Fibroblast of lung (primary cell): Measurements from ENCODE around the gene MPZL3. TPM values are rescaled to one million over a fixed set of nuclear protein-coding genes. Genes with fewer than 3 reads are reported as not detected.

ENCODE experiments used
- DNase-seq, 2 donors: peaks; one replicate each; pipeline versions ENCODE4 v3.0.0 to v3.0.0-alpha.2; 2010; ENCODE audit warnings: low read depth in 2 of 2
- H2AFZ ChIP-seq: 2 replicates; pipeline ENCODE4 v1.5.1; 2012; ENCODE audit warnings: low read length, control low read depth, inconsistent platforms
- H3K27ac ChIP-seq: 2 replicates; pipeline ENCODE4 v1.5.1; 2011; ENCODE audit warnings: low read length, control low read depth; ENCODE audit not compliant: insufficient read depth
- H3K27me3 ChIP-seq: 2 replicates; pipeline ENCODE4 v1.5.1; 2011; ENCODE audit warnings: mild to moderate bottlenecking, low read length; ENCODE audit not compliant: control insufficient read depth, insufficient read depth
- H3K36me3 ChIP-seq: 2 replicates; pipeline ENCODE4 v1.5.1; 2011; ENCODE audit warnings: low read length; ENCODE audit not compliant: control insufficient read depth, insufficient read depth
- H3K4me1 ChIP-seq: 2 replicates; pipeline ENCODE4 v1.5.1; 2011; ENCODE audit warnings: low read length; ENCODE audit not compliant: control insufficient read depth, insufficient read depth; ENCODE audit errors: extremely low read depth
- H3K4me2 ChIP-seq: 2 replicates; pipeline ENCODE4 v1.5.1; 2011; ENCODE audit warnings: low read length, control low read depth; ENCODE audit not compliant: insufficient read depth; ENCODE audit errors: extremely low read depth
- H3K4me3 ChIP-seq, 4 experiments: fragments of 200-600 bp in 1 of 4; sonication (generic) in 1 of 4; replicated peaks in 1 of 4; 2 replicates each; pipeline ENCODE4 v1.5.1; 2011 to 2016; ENCODE audit warnings: low read length in 4 of 4, low read depth in 3 of 4, mild to moderate bottlenecking in 3 of 4, control low read depth in 2 of 4, inconsistent platforms in 1 of 4, mixed read lengths in 1 of 4; ENCODE audit not compliant: insufficient read depth in 1 of 4; ENCODE audit errors: control extremely low read depth in 1 of 4
- H3K79me2 ChIP-seq: 2 replicates; pipeline ENCODE4 v1.5.1; 2012; ENCODE audit warnings: mild to moderate bottlenecking, low read length, inconsistent platforms; ENCODE audit not compliant: control insufficient read depth, insufficient read depth
- H3K9ac ChIP-seq: 2 replicates; pipeline ENCODE4 v1.5.1; 2011; ENCODE audit warnings: mild to moderate bottlenecking, low read length, control low read depth; ENCODE audit not compliant: insufficient read depth
- H3K9me3 ChIP-seq: 2 replicates; pipeline ENCODE4 v1.5.1; 2012; ENCODE audit warnings: low read depth, low read length; ENCODE audit not compliant: control insufficient read depth, insufficient read depth
- H4K20me1 ChIP-seq: 2 replicates; pipeline ENCODE4 v1.5.1; 2011; ENCODE audit warnings: low read length; ENCODE audit not compliant: control insufficient read depth, insufficient read depth; ENCODE audit errors: extremely low read depth
- CTCF ChIP-seq, 2 donors: IDR thresholded peaks in 1 of 2; conservative IDR thresholded peaks in 1 of 2; 1 replicate in 1 of 2; 2 replicates in 1 of 2; pipeline ENCODE4 v1.5.1; 2011 to 2012; ENCODE audit warnings: low read length in 2 of 2, control low read depth in 1 of 2, inconsistent platforms in 1 of 2, low read depth in 1 of 2, mild to moderate bottlenecking in 1 of 2
- EZH2 ChIP-seq: IDR thresholded peaks from 2 replicates; pipeline ENCODE4 v1.5.1; 2012; ENCODE audit warnings: low read length, control low read depth, mild to moderate bottlenecking; ENCODE audit errors: missing control alignments
- polyA plus RNA-seq, 2 donors: library from polyadenylated mRNA; depleted of rRNA in 1 of 2; stranded (reverse) in 1 of 2; unstranded in 1 of 2; fragments of >200 nt; gene quantifications; 2 replicates each; pipeline ENCODE4 v1.2.1, GENCODE V29; 2011 to 2012; ENCODE audit warnings: missing spikeins in 1 of 2
- total RNA-seq: library from RNA; depleted of rRNA; stranded (reverse); fragments of >200 nt; gene quantifications from 2 replicates; pipeline ENCODE4 v1.2.1, GENCODE V29; 2014

MPZL3 gene
- total and polyA plus RNA-seq, 2 donors (not counting 1 experiment from before 2014, with no cell fraction given) = 0.33 to 0.44 TPM

- Histone ChIP-seq H3K4me3 (no peak overlapping the region), H3K9ac (no peak overlapping the region), H3K36me3 (no peaks in the 10 kb centered on the region), H3K27me3 (peaks cover 7% of the 10 kb centered on the region), H3K27ac (no peak overlapping the region), H3K4me1 (no peaks in the 10 kb centered on the region), H3K9me3 (no peaks in the 10 kb centered on the region), H3K79me2 (no peaks in the 10 kb centered on the region), H4K20me1 (no peaks in the 10 kb centered on the region), H3K4me2 (no peak overlapping the region), H2AFZ (no peak overlapping the region)
- peak; percentile 23 to 60 for DNase-seq
- TF ChIP-seq EZH2 (no peak), CTCF (conservative IDR thresholded peaks at IDR 0.05 in 1 of 2, IDR thresholded peaks at IDR 0.05 in 1 of 2; ENCODE audit: low read depth in 1 of 2, low read length in 2 of 2) (peak in 1 of 2 donors; percentile 23)
Measured at GRCh38 chr11:118180300-118180703, 71.9 kb downstream of the MPZL3 start.

GRCh38 chr11:118176778-118177134 lies 75.4 kb downstream of the MPZL3 start:
- peaks cover 7% of the 10 kb centered on the region for H3K27me3 ChIP-seq
- no peaks in the 10 kb centered on the region for H3K9me3 ChIP-seq
- H3K4me1 ChIP-seq = no peaks in the 10 kb centered on the region
- no peak overlapping the region for H3K9ac ChIP-seq
- no peaks in the 10 kb centered on the region for H3K79me2 ChIP-seq
- no peak overlapping the region for H2AFZ ChIP-seq
- no peak overlapping the region for H3K27ac ChIP-seq
- no peak overlapping the region for H3K4me2 ChIP-seq
- TF ChIP-seq CTCF (conservative IDR thresholded peaks at IDR 0.05 in 1 of 2, IDR thresholded peaks at IDR 0.05 in 1 of 2; ENCODE audit: low read depth in 1 of 2, low read length in 2 of 2) (no peak), EZH2 (no peak)
- H3K4me3 ChIP-seq = no peak overlapping the region
- no peaks in the 10 kb centered on the region for H4K20me1 ChIP-seq
- H3K36me3 ChIP-seq = no peaks in the 10 kb centered on the region
- DNase-seq = no peak

Other genes starting within 250 kb of the MPZL3 start
- gene TMPRSS4, start 175.3 kb downstream of the MPZL3 start, total RNA-seq = not detected in 2 replicates
- gene TMPRSS4, start 175.3 kb downstream of the MPZL3 start, polyA plus RNA-seq = not detected in 2 replicates
- not detected in 2 replicates for gene SMIM35, start 165.4 kb downstream of the MPZL3 start, total RNA-seq
- not detected in 2 replicates for gene SMIM35, start 165.4 kb downstream of the MPZL3 start, polyA plus RNA-seq
- gene SCN4B, start 99.5 kb downstream of the MPZL3 start, total RNA-seq = 6.7 and 10.4 TPM in 2 replicates
- gene SCN4B, start 99.5 kb downstream of the MPZL3 start, polyA plus RNA-seq = 1.5 and 5.8 TPM in 2 replicates
- 4.9 and 7.3 TPM in 2 replicates for gene SCN2B, start 75.7 kb downstream of the MPZL3 start, total RNA-seq
- 0.11 and 0.19 TPM in 2 replicates for gene SCN2B, start 75.7 kb downstream of the MPZL3 start, polyA plus RNA-seq
- not detected in 2 replicates for gene JAML, start 27.4 kb downstream of the MPZL3 start, total RNA-seq
- not detected in 2 replicates for gene JAML, start 27.4 kb downstream of the MPZL3 start, polyA plus RNA-seq
- gene MPZL2, start 11.9 kb upstream of the MPZL3 start, total RNA-seq = not detected in 2 replicates
- gene MPZL2, start 11.9 kb upstream of the MPZL3 start, polyA plus RNA-seq = not detected in 2 replicates
- gene CD3E, start 52.4 kb upstream of the MPZL3 start, total RNA-seq = not detected in 2 replicates
- gene CD3E, start 52.4 kb upstream of the MPZL3 start, polyA plus RNA-seq = not detected in 2 replicates
- gene CD3D, start 90.3 kb upstream of the MPZL3 start, total RNA-seq = not detected in 2 replicates
- not detected in 2 replicates for gene CD3D, start 90.3 kb upstream of the MPZL3 start, polyA plus RNA-seq
- not detected in 2 replicates for gene CD3G, start 92.0 kb upstream of the MPZL3 start, total RNA-seq
- not detected in 2 replicates for gene CD3G, start 92.0 kb upstream of the MPZL3 start, polyA plus RNA-seq
- gene UBE4A, start 107.2 kb upstream of the MPZL3 start, total RNA-seq = 29.0 and 37.0 TPM in 2 replicates
- gene UBE4A, start 107.2 kb upstream of the MPZL3 start, polyA plus RNA-seq = 21.8 and 24.9 TPM in 2 replicates
- gene ATP5MG, start 149.2 kb upstream of the MPZL3 start, total RNA-seq = 67.3 and 75.6 TPM in 2 replicates
- gene ATP5MG, start 149.2 kb upstream of the MPZL3 start, polyA plus RNA-seq = 217 and 293 TPM in 2 replicates
- gene KMT2A, start 184.1 kb upstream of the MPZL3 start, total RNA-seq = 19.0 and 33.4 TPM in 2 replicates
- 15.3 and 17.1 TPM in 2 replicates for gene KMT2A, start 184.1 kb upstream of the MPZL3 start, polyA plus RNA-seq